Caki2 (cell line): Measurements from ENCODE around the gene RAP1GAP2. TPM values are rescaled to one million over a fixed set of nuclear protein-coding genes. Genes with fewer than 3 reads are reported as not detected.
"Not testable (repeated sequence)": the region's sequence is repeated elsewhere in the genome, so short reads cannot be mapped to it uniquely, and the experiment has no call there.

Experiments
- DNase-seq: peaks from one replicate; pipeline ENCODE4 v3.0.0-alpha.2; 2015; ENCODE audit warnings: low read depth
- in situ Hi-C: cut with HindIII; loops from 2 replicates; pipeline ENCODE4 v1.10.0; 2016; ENCODE audit warnings: low sequenced_read_pairs, low pct_unique_long_range_greater_than_20kb, mixed read lengths
- total RNA-seq: library from RNA; depleted of rRNA; stranded (reverse); fragments of >200 nt; shearing (Covaris generic); gene quantifications from 2 replicates; pipeline ENCODE4 v1.2.3, GENCODE V29; 2014; ENCODE audit warnings: low replicate concordance

The RAP1GAP2 gene
- total RNA-seq, 1 experiment from 2014 or later = 2.0 TPM

GRCh38 chr17:3032258-3033247, 236.3 kb downstream of the RAP1GAP2 start:
- no peak for DNase-seq
- in situ Hi-C loops = no loop called here

- in situ Hi-C loops = no loop called here
- no peak for DNase-seq
Observed at GRCh38 chr17:3033248-3033640, 237.0 kb downstream of the RAP1GAP2 start.

- no peak for DNase-seq
- in situ Hi-C loops = no loop called here
Observed at GRCh38 chr17:3033741-3034577, 237.7 kb downstream of the RAP1GAP2 start.

- DNase-seq = no peak
- in situ Hi-C loops = no loop called here
Observed at GRCh38 chr17:3034578-3034920, 238.3 kb downstream of the RAP1GAP2 start.

GRCh38 chr17:3035256-3035967, 239.2 kb downstream of the RAP1GAP2 start:
- in situ Hi-C loops = no loop called here
- no peak for DNase-seq

GRCh38 chr17:3035968-3036280, 239.7 kb downstream of the RAP1GAP2 start:
- in situ Hi-C loops = no loop called here
- DNase-seq = no peak

- no peak for DNase-seq
- in situ Hi-C loops = no loop called here
Observed at GRCh38 chr17:3036800-3037199, 240.6 kb downstream of the RAP1GAP2 start.

GRCh38 chr17:3037259-3037658, 241.0 kb downstream of the RAP1GAP2 start:
- DNase-seq = no peak
- in situ Hi-C loops = no loop called here

- peak; percentile 20 for DNase-seq
- in situ Hi-C loops = no loop called here
Observed at GRCh38 chr17:3038941-3039340, 242.7 kb downstream of the RAP1GAP2 start.

- in situ Hi-C loops = no loop called here
- DNase-seq = no peak
Observed at GRCh38 chr17:3039736-3040135, 243.5 kb downstream of the RAP1GAP2 start.

- no peak for DNase-seq
- in situ Hi-C loops = no loop called here
Observed at GRCh38 chr17:3040882-3041281, 244.6 kb downstream of the RAP1GAP2 start.

GRCh38 chr17:3043737-3044365, 247.6 kb downstream of the RAP1GAP2 start:
- in situ Hi-C loops = no loop called here
- DNase-seq = no peak

GRCh38 chr17:3046753-3047152, 250.5 kb downstream of the RAP1GAP2 start:
- in situ Hi-C loops = no loop called here
- no peak for DNase-seq

- in situ Hi-C loops = no loop called here
- peak; percentile 95 for DNase-seq
Observed at GRCh38 chr17:3048727-3049471, 252.7 kb downstream of the RAP1GAP2 start.

GRCh38 chr17:3049705-3050295, 253.6 kb downstream of the RAP1GAP2 start:
- DNase-seq = peak; percentile 12

GRCh38 chr17:3054868-3055267, 258.6 kb downstream of the RAP1GAP2 start:
- in situ Hi-C loops, DNase-seq: not testable (repeated sequence)

More at GRCh38 chr17:3049705-3050295, 253.6 kb downstream of the RAP1GAP2 start:
- in situ Hi-C loops = no loop called here

- in situ Hi-C loops, DNase-seq: not testable (repeated sequence)
Observed at GRCh38 chr17:3062824-3063377, 266.7 kb downstream of the RAP1GAP2 start.
